NK-92 (cell line): Measurements from ENCODE around the gene ADAM15.

Experiments
- DNase-seq: peaks from one replicate; lab custom pipeline; 2025; ENCODE audit not compliant: unreplicated experiment; lab: John Stamatoyannopoulos, UW

The ADAM15 gene

DNA sequence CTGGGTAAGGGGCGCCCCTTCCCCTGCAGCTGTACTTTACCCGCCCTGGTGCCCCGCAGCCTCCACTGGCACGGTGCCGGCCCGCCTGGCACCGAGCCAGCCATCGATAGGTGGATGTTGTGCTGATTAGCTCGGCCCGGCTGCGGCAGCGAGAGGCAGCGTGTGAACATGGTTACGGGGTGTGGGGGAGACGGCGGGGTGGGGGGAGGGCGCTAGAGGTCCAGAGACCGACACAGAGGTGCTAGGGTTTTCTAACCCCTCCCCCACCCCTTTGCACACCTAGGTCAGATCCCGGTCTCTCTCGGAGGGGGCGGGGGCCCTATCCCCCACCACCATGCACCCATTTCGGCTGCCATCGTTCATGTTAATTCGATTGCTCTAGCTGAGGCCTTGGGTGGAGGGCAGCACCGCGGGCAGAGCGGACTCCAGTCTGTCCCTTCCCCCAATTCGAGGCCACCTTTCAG, 19.1 kb downstream of the ADAM15 start:
- no peak for DNase-seq

DNA sequence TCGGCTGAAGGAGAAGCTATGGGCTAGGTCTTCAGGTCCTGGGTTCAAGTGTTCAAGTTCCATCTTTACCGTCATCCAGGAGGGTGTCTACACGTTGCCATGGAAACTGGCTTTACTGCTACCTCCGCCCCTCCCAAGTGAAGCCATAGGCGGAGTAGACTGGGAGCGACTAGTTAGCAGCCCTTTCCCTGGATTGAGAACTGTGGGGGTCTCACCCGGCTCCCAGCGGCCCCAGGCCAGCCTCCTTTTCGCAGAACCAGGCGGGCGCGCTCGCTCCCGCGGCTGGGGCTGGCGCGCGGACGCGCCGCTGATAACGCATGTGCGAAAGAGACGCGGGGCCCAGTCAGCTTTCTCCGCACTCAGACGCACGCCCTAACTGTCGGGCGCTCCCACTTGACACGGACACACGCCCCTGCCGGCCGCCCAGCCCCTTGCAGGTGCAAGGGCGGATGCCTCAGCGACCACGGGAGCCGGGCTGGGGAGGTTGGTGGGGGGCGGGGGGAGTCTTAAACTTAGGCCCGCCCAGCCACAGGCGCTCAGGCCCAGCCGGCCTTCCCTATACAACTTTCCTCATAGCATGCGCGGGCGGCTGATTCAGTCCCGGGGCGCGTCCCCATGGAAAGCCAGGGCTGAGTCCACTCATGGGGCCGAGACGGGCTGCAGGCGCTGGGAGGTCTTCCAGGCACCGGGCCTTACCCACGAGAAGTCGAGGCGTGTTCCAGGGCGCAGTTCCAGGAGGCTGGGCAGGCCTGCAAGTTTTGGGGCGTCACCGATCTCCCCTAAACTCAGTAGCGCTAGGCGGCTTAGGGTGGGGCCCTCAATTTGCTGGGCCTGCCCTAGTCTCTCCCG, 19.8 kb downstream of the ADAM15 start:
- DNase-seq = no peak

DNA sequence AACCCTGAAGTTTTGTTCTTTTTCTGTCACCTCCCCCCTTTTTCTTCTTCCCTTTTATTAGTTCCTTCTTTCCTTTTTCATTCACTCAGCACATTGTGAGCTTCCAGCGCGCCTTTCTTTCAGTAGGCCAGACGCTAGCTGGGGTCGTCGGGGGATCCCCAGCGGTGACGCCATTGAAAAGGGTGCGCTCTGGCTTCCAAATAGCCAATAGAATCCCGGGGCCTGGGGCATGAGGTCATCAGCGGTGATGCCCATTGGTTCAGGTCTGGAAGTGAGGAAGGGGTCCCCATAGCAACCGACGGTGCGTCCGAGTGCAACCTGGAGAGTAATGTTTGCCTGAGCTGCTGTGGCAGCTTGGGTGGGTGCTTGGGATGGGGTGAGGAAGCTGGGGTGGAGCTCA, 20.6 kb downstream of the ADAM15 start:
- DNase-seq = no peak

DNA sequence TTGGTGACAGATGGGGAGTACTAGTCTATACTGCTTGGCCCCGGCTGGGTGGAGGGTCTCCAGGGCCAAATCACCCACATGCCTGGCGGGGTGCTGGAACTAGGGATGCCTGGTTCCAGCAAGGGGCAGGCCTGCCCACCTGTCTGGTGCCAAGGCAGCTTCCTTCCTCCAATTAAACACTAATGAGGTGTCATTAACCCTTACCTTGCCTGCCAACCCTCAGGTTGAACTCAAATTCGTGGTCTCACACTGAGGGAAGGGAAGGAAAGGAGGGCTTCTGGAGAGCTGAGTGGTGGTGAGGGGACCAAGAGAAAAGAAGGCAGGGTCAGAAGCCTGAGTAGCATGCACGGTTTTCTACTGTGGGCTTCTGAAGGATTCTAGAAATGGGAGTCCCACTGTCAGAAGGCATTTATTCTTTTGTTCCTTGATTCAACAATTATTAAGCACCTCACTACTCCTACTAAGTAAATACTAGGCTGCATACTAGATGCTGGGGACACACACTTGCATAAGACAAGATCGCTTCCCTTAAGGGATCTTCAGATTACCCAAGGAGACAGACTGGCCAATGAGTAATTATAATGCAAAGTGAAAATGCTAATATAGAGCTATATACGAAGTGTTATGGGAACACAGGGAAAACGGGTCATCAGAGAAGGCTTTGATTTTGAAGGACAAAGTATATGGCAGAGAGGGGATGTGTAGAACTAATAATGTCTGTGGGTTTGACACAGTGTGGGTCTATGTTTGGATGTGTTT, 21.6 kb downstream of the ADAM15 start:
- no peak for DNase-seq

DNA sequence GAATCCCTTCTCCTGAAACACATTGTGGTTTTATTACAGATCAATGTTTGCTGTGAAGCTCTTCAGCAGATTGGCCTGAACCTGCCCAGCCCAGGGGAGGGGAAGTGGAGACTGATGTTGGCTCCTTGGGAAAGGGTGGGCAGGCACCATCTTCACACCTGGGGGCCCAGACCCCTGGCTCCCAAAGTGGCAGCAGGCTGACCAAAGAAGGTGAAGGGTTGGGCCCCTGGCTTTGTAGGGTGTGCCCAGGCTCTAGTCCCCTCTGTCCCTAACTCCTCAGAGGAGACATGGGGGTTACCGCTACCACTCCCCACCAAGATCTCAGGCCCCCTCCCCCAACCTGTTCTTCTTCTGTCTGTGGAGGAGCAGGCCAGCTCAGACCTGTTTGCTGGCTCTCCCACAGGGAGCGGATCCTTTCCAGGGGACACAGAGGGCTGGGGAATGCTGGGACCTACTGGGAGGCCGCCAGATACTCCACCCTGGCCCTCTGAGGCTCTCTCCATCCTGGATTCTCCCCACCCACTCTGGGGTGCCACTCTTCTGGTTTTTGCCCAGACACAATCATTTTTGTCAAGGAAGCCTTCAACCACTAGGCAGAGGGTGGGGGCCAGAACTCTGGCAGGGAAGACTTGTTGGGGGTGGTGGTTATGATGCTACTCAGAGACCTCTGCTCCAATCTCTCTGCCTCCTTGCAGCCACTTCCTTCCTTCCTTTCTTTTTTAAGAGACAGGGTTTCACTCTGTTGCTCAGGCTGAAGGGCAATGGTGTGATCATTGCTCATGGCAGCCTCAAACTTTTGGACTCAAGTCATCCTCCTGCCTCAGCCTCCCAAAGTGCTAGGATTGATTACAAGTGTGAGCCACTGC, 22.5 kb downstream of the ADAM15 start:
- DNase-seq = no peak

DNA sequence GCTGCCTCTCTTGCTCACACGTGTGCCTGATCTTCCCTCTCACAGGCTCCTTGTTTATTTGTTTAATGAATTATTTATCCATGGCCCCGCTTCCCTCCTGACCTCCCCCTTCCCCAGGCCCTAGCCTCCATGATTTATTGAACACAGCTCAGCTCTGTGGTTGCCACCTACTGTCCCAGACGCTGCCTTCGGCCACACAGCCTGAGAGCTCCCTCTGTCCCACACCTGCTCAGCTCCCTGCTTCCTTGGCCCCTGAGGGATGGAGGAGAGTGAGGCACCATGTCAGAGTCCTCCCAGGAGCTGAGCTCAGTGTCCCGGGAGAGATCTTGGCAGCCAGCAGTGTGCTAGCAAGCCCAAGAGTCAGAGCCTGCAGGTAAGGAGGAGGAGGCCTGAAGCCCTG, 24.4 kb downstream of the ADAM15 start:
- DNase-seq = no peak

DNA sequence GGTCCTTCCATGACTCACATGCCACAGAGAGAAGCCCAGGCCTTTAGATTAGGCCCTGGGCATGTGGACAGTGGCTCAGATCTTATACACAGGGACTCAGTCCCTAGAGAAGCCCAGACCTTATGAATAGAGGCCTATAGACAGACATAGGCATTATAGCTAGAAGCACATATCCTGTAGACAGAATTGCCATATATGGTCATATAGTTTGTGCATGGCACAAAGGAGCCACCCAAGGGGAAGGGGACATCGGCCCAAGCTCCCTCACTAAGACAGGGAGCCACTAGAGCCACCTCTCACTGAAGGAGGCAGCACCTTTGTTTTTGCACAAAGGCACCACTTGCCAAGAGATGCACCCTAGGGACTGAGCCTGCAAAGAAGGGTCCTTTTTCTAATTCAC, 25.3 kb downstream of the ADAM15 start:
- no peak for DNase-seq

DNA sequence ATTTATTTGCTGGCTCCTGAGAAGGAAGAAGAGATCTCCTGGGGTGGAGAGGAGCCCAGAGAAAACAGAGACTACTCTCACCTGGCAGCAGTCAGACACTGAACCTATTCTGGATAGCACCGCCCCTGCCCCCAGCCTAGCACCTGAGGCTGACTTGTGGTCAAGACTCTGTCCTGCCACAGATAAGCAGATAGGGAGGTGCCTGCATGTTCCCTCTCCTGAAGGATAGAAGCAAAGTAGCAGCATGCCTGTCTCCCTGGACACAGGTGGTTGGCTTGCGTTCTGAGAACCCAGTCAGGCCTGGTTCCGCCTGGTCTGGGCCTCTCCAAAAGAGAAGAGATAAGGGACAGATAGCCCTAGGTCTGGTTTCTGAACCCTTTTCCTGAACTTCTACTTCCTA, 26.2 kb downstream of the ADAM15 start:
- no peak for DNase-seq

DNA sequence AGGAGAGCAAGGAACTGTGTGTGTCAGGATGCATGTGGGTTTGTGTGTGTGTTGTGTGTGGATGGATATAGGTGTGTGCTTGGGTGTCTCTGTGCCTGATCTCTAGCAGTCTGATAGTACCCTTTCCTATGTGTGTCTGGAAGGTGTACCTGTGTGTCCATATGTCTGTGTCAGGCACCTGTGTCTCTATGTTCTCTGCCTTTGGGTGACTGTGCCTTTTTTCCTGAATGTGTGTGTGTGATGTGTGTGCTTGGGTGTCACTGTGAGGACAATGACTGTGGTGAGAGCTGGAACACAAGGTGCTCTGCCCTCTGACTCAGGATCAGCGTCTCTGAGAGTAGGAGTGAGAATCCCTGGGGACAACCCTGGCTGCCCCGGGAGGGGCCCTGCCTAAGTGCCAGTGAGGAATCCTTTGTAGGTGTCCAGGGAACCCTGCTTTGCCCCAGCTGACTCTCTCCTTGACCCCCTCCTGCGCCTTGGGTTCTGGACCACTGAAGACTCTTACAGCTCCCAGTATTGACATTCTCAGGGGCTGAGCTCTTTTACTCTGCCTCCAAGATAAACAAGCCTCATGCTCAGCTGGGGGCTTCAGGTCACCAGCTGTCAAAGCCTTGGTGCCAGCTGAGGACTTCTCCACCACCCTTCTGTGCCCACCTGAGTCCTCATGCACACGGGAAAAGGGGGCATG, 26.8 kb downstream of the ADAM15 start:
- no peak for DNase-seq

DNA sequence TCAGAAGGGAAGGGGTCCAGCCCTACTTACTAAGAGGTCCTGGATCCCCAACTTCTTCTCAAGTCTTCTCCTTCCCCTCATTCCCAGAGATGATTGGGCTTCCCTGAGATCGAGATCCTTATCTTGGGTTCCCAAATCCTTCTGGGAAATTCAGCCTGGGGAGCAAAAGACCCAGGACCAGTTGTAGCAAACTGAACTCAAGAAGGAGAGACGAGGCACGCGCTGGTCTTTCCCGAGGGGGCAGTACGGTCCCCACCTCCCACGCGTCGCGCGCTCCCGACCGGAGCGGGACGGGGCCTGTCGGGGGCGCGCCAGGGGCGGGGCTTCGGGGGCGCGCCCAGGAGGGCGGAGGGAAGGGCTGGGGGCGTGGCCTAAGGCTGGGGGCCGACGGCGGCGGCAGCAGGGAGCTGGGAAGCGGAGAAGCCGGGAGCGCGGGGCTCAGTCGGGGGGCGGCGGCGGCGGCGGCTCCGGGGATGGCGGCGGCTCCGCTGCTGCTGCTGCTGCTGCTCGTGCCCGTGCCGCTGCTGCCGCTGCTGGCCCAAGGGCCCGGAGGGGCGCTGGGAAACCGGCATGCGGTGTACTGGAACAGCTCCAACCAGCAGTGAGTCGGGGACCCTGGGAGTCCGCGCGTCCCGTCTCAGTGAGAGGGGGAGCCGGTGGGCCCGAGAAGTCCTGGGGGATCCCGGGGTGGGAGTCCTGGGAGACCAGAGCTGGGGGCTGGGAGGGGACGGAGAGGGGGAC, 27.5 kb downstream of the ADAM15 start, which contains the start of gene EFNA3:
Gene EFNA3, plus strand, starts transcription at position 369 of the 741 bp plus-strand sequence. Its CDS starts 105 bp downstream, at position 474.
- DNase-seq = no peak

DNA sequence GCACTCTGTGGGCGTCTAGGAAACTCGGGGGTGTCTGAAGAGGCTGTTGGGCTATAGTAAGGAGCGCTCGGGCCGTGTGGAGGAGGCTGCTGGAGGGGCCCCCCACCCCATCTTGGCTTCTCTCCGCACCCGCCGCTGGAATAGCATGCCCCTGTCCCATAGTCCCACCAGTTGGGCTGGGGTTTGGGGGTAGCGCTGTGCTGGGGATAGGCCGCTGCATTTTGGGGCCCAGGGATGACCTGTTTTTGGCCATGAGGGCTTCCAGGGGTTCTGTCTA, 28.0 kb downstream of the ADAM15 start:
- no peak for DNase-seq

DNA sequence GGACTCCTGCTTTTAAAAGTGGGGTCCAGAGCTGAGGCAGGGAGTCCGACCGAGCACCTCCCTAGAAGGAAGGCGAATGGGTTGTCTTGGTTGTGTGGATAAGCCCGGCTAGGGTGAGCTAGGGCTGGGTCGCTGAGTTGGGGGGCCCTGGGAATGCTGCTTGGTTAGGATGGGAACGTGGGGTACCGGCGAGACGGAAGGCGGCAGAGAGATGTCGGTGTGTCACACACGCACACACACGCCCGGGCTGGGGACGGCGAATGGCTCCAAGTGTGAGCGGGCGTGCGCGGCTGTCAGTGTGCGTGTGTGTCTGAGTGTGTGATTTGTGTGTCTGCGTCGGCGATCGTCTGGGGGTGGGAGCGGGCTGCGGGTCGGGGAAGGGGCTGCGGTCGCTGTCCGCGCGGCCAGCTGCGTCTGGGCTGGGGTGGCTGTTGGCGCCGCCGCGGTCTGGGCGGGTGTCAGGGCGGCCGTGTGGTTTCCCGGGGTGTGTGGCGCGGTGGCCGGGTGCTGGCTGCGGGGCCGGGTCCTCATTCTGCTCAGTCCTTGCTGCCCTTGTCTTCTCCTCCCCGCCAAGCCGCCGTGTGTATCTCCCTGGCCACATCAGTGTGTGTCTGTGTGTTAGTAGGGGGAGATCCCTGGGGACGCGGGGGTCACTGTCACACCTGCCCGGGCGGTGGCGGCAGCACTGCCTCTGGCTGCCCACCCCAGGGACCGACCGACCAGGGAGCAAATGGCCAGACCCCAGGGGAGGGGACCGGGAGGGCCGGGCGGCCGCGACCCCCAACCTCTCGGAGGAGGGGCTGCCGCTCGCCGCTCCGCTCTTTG, 28.6 kb downstream of the ADAM15 start:
- DNase-seq = no peak

DNA sequence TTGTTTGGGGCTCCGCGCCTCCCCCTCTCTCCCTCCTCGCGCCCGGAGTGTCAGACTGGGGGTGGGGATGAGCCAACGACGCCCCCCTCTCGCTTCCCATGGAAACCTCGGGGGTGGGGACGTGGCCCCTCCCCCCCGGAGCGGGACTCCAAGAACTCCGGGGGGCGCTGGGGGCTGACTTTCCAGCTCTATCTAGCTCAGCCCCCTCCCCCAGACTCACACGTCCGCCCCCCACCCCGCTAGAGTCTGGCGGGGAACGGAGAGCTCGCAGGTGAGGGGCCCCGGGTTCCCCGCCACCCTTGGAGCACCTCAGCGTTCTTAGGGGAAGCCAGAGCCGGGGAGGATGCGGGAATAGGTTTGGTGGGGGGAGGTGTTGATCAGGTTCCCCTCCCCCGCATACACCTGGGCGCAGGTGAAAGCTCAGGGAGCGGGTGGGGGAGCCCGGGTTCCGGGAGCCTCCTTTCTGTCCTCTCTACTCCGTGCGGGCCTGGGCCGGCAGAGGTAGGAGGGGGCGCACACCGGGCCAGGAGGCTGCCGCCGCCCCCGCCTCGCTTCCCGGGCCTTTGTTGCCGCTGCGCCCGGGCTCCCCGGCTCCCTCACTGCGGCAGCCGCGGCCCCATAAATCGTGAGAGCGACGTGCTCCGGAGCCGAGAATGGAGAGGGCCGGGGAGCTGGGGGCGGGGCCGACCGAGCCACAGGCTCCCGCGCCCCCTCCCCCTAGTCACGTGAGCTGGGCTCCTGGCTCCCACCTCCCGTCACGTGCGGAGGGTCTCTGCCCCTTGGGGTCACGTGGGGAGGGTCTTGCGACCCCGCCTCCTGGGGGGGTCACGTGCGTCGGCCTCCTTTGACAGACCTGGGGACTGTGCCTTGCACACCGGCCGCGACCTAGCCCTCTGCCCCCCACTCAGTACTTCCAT, 29.5 kb downstream of the ADAM15 start:
- no peak for DNase-seq

DNA sequence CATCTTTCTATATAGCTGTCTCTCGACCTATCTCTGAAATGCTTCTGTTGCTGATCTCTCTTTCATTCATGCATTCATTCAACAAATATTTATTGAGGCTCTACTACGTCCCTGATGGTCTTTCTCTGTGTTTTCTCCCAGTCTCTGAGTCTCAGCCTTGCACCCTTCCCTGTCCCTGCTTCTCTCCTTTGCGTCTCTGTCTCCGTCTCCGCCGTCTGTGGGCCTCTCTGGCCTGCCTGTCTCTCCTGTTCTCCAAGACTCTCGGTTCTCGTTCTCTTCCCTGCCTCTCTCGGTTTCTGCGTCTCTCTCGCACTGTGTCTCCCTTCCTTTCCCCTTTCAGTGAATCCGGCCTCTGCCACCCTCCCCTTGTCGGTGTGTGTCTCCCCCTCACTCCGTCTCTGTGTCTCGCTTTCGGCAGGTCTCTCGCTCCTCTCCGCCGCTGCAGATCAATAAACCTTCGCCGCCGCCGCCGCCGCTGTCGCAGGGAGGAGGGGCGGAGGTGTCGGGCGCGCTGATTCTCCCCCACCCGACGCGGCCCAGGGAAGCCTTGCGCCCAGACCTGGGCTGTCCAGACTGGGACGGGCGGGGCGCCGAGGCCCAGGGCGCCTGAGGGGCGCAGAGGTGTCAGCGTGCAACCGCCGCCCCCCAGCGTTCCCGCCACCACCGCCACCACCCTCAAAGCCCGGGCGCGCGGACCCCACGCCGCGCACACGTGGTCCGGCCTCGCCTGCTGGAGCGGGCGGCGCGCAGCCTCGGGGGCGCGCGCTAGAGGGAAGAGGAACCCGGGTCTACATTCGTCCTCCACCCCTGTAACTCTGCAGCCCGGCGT, 30.6 kb downstream of the ADAM15 start:
- no peak for DNase-seq

DNA sequence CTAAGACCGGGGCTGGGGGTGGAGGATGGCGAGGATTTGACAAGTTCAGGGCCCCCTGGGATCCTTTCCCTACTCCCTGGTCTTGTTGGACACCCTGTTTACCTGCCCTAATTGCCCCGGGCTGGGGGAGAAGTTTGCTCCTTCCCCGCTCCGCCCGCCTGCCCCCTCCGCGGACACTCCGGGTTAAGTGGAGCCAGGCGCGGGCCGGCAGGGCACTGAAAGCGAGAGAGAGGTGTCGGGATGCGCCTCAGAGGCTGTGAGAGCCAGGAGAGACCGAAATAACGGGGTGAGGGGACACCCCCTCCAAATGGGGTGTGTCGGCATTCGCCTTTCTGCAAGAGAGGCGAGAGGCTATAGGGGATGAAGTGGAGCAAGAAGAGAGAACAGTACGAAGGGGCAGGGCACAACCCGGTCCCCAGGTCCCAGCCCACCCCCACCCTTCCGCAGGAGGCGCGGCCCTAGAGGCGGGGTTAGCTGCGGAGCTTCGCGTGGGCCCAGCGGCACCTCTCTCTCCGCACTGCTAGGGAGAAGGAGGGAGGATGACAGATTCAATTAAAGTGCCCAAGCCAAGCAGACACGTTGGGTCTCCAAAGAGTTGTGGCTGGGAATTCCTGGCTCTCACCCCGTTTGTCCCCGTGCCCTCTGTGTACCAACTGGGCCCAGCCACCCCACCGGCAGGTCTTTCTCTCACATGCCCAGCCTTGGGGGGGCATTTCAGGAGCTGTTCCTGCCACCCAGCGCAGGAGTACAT, 31.4 kb downstream of the ADAM15 start:
- no peak for DNase-seq

DNA sequence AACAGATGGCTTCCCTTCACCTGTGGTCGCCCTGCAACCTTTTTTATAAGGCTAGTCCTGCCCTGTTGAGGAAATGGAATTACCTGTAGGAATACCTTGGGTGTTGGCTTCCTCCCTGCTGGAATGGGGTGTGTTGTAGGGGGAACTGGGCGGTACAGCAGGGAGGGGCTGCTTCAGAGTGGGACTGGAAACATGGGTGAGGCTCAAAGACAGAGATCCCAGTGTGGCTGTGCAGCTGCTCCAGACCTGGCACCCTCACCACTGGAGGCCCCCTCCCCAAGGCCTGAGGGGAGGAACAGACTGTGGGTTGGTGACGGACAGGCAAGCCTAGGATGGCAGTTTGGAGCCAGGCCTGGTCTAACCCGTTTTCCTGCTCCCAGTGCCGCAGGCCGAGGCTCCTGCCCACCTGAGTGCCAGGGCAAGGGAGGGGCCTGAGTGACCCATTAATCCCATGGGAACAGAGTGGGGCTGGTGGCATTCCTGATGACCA, 32.0 kb downstream of the ADAM15 start:
- DNase-seq = no peak
